Neural progenitor cell (in vitro differentiated cells): ENCODE data around the gene TOPORS. TPM values are rescaled to one million over a fixed set of nuclear protein-coding genes. Genes with fewer than 3 reads are reported as not detected.

ENCODE experiments used
- DNase-seq: peaks from one replicate; pipeline ENCODE4 v3.0.0-alpha.2; 2016; ENCODE audit warnings: low spot score
- H2AFZ ChIP-seq: fragments of 200-600 bp; sonication (generic); replicated peaks from 2 replicates; pipeline ENCODE4 v1.6.1; 2016; ENCODE audit warnings: antibody characterized with exemption
- H3F3A ChIP-seq: fragments of 200-600 bp; sonication (generic); 2 replicates; pipeline ENCODE4 v1.6.1; 2016; ENCODE audit warnings: antibody characterized with exemption, low read depth
- H3K27ac ChIP-seq: fragments of 200-600 bp; sonication (generic); 2 replicates; pipeline ENCODE4 v1.5.1; 2016; ENCODE audit warnings: mild to moderate bottlenecking
- H3K27me3 ChIP-seq: fragments of 200-600 bp; sonication (generic); 2 replicates; pipeline ENCODE4 v1.6.1; 2016; ENCODE audit warnings: mild to moderate bottlenecking, moderate library complexity
- H3K36me3 ChIP-seq: fragments of 200-600 bp; sonication (generic); 2 replicates; pipeline ENCODE4 v1.5.1; 2016
- H3K4me1 ChIP-seq: fragments of 200-600 bp; sonication (generic); 2 replicates; pipeline ENCODE4 v1.6.1; 2016; ENCODE audit warnings: mixed run types
- H3K4me2 ChIP-seq: fragments of 200-600 bp; sonication (generic); 2 replicates; pipeline ENCODE4 v1.6.1; 2016
- H3K4me3 ChIP-seq: fragments of 200-600 bp; sonication (generic); 2 replicates; pipeline ENCODE4 v1.5.1; 2016
- H3K79me2 ChIP-seq: fragments of 200-600 bp; sonication (generic); 2 replicates; pipeline ENCODE4 v1.6.1; 2016; ENCODE audit warnings: low read depth
- H3K9ac ChIP-seq: fragments of 200-600 bp; sonication (generic); 2 replicates; pipeline ENCODE4 v1.6.1; 2016
- H3K9me3 ChIP-seq: fragments of 200-600 bp; sonication (generic); 2 replicates; pipeline ENCODE4 v1.5.1; 2016; ENCODE audit warnings: low read depth
- H4K20me1 ChIP-seq: fragments of 200-600 bp; sonication (generic); 2 replicates; pipeline ENCODE4 v1.6.1; 2016; ENCODE audit warnings: low read depth
- H3K27ac Mint-ChIP-seq: 3 replicates; pipeline ENCODE4 v1.8.0; 2021; ENCODE audit warnings: mixed read lengths
- H3K27me3 Mint-ChIP-seq: 2 replicates; pipeline ENCODE4 v1.8.0; 2022; ENCODE audit warnings: low read depth, mild to moderate bottlenecking, inconsistent platforms, moderate library complexity, mixed read lengths; ENCODE audit not compliant: insufficient read depth
- H3K36me3 Mint-ChIP-seq: 3 replicates; pipeline ENCODE4 v1.8.0; 2021; ENCODE audit warnings: mixed read lengths
- H3K4me1 Mint-ChIP-seq: 3 replicates; pipeline ENCODE4 v1.8.0; 2021; ENCODE audit warnings: mixed read lengths
- H3K4me3 Mint-ChIP-seq: 3 replicates; pipeline ENCODE4 v1.8.0; 2021; ENCODE audit warnings: mild to moderate bottlenecking, moderate library complexity, mixed read lengths
- H3K9me3 Mint-ChIP-seq: 3 replicates; pipeline ENCODE4 v1.8.0; 2020; ENCODE audit warnings: mixed read lengths
- CTCF ChIP-seq: fragments of 200-600 bp; sonication (generic); IDR thresholded peaks from 2 replicates; pipeline ENCODE4 v1.5.1; 2017; ENCODE audit warnings: antibody characterized with exemption, mild to moderate bottlenecking
- EZH2 ChIP-seq: fragments of 200-600 bp; sonication (generic); IDR thresholded peaks from 2 replicates; pipeline ENCODE4 v1.6.1; 2017; ENCODE audit warnings: antibody characterized with exemption, mild to moderate bottlenecking, moderate library complexity
- EZH2phosphoT487 ChIP-seq: fragments of 200-600 bp; sonication (generic); IDR thresholded peaks from 2 replicates; pipeline ENCODE4 v1.6.1; 2017; ENCODE audit warnings: antibody characterized with exemption
- total RNA-seq: library from RNA; depleted of rRNA; stranded (reverse); fragments of >200 nt; gene quantifications from 2 replicates; pipeline ENCODE4 v1.2.3, GENCODE V29; 2015; ENCODE audit warnings: low replicate concordance

TOPORS gene
- total RNA-seq, 1 donor from 2014 or later = 51.3 TPM

GRCh38 chr9:32578976-32579375 lies 26.6 kb upstream of the TOPORS start:
- Histone ChIP-seq H3K27ac (no peak overlapping the region), H3K4me1 (no peaks in the 10 kb centered on the region), H4K20me1 (no peaks in the 10 kb centered on the region), H3F3A (peaks cover 1% of the 10 kb centered on the region), H3K9me3 (no peaks in the 10 kb centered on the region), H3K36me3 (no peaks in the 10 kb centered on the region), H3K9ac (no peak overlapping the region), H3K79me2 (no peaks in the 10 kb centered on the region), H3K27me3 (no peaks in the 10 kb centered on the region), H3K4me2 (no peak overlapping the region), H2AFZ (no peak overlapping the region), H3K4me3 (no peak overlapping the region)
- no peak for TF ChIP-seq EZH2phosphoT487
- no peak for TF ChIP-seq CTCF
- no peak for TF ChIP-seq EZH2
- Mint-ChIP-seq H3K4me3 (no peak overlapping the region), H3K27ac (no peak overlapping the region), H3K27me3 (peaks cover 7% of the 10 kb centered on the region), H3K4me1 (no peaks in the 10 kb centered on the region), H3K36me3 (no peaks in the 10 kb centered on the region), H3K9me3 (no peaks in the 10 kb centered on the region)
- DNase-seq = no peak

GRCh38 chr9:32577316-32577715 lies 24.9 kb upstream of the TOPORS start:
- no peak overlapping the region for H3K9ac ChIP-seq
- H3K4me3 ChIP-seq = no peak overlapping the region
- H3K27me3 ChIP-seq = no peaks in the 10 kb centered on the region
- peaks cover 8% of the 10 kb centered on the region for H3K4me1 Mint-ChIP-seq
- H3K9me3 Mint-ChIP-seq = no peaks in the 10 kb centered on the region
- no peaks in the 10 kb centered on the region for H3K36me3 Mint-ChIP-seq
- no peaks in the 10 kb centered on the region for H3K9me3 ChIP-seq
- peaks cover 13% of the 10 kb centered on the region for H3F3A ChIP-seq
- no peaks in the 10 kb centered on the region for H3K36me3 ChIP-seq
- H3K27ac ChIP-seq = no peak overlapping the region
- peaks cover 5% of the 10 kb centered on the region for H3K79me2 ChIP-seq
- no peak overlapping the region for H3K4me2 ChIP-seq
- H3K4me1 ChIP-seq = peaks cover 5% of the 10 kb centered on the region
- no peak overlapping the region for H2AFZ ChIP-seq
- no peak overlapping the region for H3K4me3 Mint-ChIP-seq
- peaks cover 8% of the 10 kb centered on the region for H3K27me3 Mint-ChIP-seq
- TF ChIP-seq EZH2phosphoT487 = no peak
- no peak for TF ChIP-seq CTCF
- no peak for TF ChIP-seq EZH2
- DNase-seq = no peak
- H3K27ac Mint-ChIP-seq = no peak overlapping the region
- H4K20me1 ChIP-seq = peaks cover 3% of the 10 kb centered on the region

GRCh38 chr9:32574858-32575257 lies 22.5 kb upstream of the TOPORS start:
- peaks cover 10% of the 10 kb centered on the region for H3K27me3 Mint-ChIP-seq
- Histone ChIP-seq H3K27ac (no peak overlapping the region), H3K36me3 (no peaks in the 10 kb centered on the region), H3F3A (peaks cover 13% of the 10 kb centered on the region), H2AFZ (no peak overlapping the region), H3K4me3 (no peak overlapping the region), H3K4me2 (no peak overlapping the region), H3K4me1 (peaks cover 18% of the 10 kb centered on the region), H3K9ac (no peak overlapping the region), H4K20me1 (peaks cover 18% of the 10 kb centered on the region), H3K27me3 (no peaks in the 10 kb centered on the region), H3K79me2 (peaks cover 30% of the 10 kb centered on the region), H3K9me3 (no peaks in the 10 kb centered on the region)
- H3K4me3 Mint-ChIP-seq = no peak overlapping the region
- no peak overlapping the region for H3K27ac Mint-ChIP-seq
- TF ChIP-seq CTCF = no peak
- no peak for TF ChIP-seq EZH2
- no peak for TF ChIP-seq EZH2phosphoT487
- DNase-seq = no peak
- no peaks in the 10 kb centered on the region for H3K9me3 Mint-ChIP-seq
- H3K36me3 Mint-ChIP-seq = peaks cover 3% of the 10 kb centered on the region
- H3K4me1 Mint-ChIP-seq = peaks cover 18% of the 10 kb centered on the region
